ENCODE results near the gene PKNOX2.

DNA sequence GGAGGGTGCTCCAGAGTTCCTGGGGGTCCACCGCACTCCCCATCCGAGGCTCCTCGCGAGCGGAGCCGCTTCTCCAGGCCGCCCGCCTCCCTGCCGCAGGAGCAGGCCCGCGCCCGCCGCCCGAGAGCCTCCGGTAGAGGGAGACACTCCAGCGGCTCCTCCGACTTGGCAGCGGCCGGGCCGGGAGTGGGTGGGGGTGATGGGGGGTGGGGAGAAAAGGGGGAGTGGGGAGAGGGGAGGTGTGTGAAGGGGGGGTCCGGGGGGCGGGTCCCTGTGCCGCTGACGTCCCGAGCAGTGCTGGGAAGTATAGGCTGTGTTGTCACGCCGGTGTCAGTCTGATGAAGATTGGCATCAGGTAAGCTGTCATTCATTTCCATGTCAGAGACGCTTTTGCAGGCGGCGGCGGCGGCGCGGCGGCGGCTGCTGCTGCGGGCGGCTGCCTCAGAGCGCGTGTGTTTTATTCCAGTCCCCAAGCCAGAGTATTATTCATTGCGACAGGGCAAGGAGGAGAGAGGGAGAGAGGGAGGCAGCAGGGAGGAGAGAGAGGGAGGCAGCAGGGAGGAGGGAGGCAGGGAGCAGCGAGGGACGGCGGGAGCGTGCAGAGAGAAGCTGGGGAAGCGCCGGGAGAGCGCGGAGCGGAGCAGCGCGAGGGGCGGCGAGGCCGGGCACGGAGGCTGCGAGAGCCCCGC, at the start of gene PKNOX2:
- TF ChIP-seq POLR2AphosphoS5 (IDR thresholded peaks at IDR 0.05; ENCODE audit: low read depth, low read length) (peak; percentile 93), TAF1 (IDR thresholded peaks at IDR 0.05; ENCODE audit: borderline replicate concordance, insufficient read depth, low read length) (peak; percentile 93; the same call in 1 of the 2 replicates), FOXP2 (optimal IDR thresholded peaks at IDR 0.05; ENCODE audit: borderline replicate concordance, extremely low read depth, extremely low read length, insufficient read depth) (peak; percentile 56)
